NCI-H1105 treated with DMSO at 0.1 percent for 48 hours (cell line): ENCODE data around the gene SENP2.
A peak's percentile ranks its signal among the peaks of the same experiment; 100 is the strongest.
"Not testable (repeated sequence)": the region's sequence is repeated elsewhere in the genome, so short reads cannot be mapped to it uniquely, and the experiment has no call there.

Source experiments
- DNase-seq: peaks from one replicate; lab custom pipeline; 2025; lab: John Stamatoyannopoulos, UW

SENP2 gene

GRCh38 chr3:185585859-185586685 lies at the start of gene SENP2:
Gene SENP2 (plus strand): TSS chr3:185586295. CDS start chr3:185586414, 119 bp downstream.
- peak; percentile 100 for DNase-seq

GRCh38 chr3:185537369-185537970 lies 48.6 kb upstream of the SENP2 start:
- DNase-seq = no peak

GRCh38 chr3:185539934-185540333 lies 46.2 kb upstream of the SENP2 start:
- DNase-seq = no peak

GRCh38 chr3:185540695-185541094 lies 45.4 kb upstream of the SENP2 start:
- no peak for DNase-seq

GRCh38 chr3:185549122-185549521 lies 37.0 kb upstream of the SENP2 start:
- no peak for DNase-seq

GRCh38 chr3:185549651-185550111 lies 36.4 kb upstream of the SENP2 start:
- no peak for DNase-seq

GRCh38 chr3:185552358-185552877 lies 33.7 kb upstream of the SENP2 start, which contains the start of gene LIPH:
Gene LIPH (minus strand): TSS chr3:185552588. CDS start chr3:185552471, 117 bp downstream.
- no peak for DNase-seq

- DNase-seq = no peak
These were observed 31.0 kb upstream of the SENP2 start for GRCh38 chr3:185555101-185555501.

- DNase-seq = peak; percentile 8
These were observed 30.2 kb upstream of the SENP2 start for GRCh38 chr3:185555860-185556347.

GRCh38 chr3:185556640-185557039 lies 29.5 kb upstream of the SENP2 start:
- DNase-seq = not testable (repeated sequence)

- DNase-seq = no peak
These were observed 27.7 kb upstream of the SENP2 start for GRCh38 chr3:185558395-185558794.

GRCh38 chr3:185559706-185560090 lies 26.4 kb upstream of the SENP2 start:
- no peak for DNase-seq

GRCh38 chr3:185560676-185561075 lies 25.4 kb upstream of the SENP2 start:
- no peak for DNase-seq

GRCh38 chr3:185561374-185561943 lies 24.6 kb upstream of the SENP2 start:
- DNase-seq = no peak

GRCh38 chr3:185561958-185562357 lies 24.1 kb upstream of the SENP2 start:
- DNase-seq = no peak

GRCh38 chr3:185572183-185572582 lies 13.9 kb upstream of the SENP2 start:
- DNase-seq = no peak

- DNase-seq = peak; percentile 75
These were observed 10.8 kb upstream of the SENP2 start for GRCh38 chr3:185575108-185575869.

GRCh38 chr3:185582236-185582635 lies 3.9 kb upstream of the SENP2 start:
- no peak for DNase-seq

GRCh38 chr3:185582871-185583270 lies 3.2 kb upstream of the SENP2 start:
- DNase-seq = no peak

- no peak for DNase-seq
These were observed 2.2 kb upstream of the SENP2 start for GRCh38 chr3:185583925-185584324.

- no peak for DNase-seq
These were observed 1.4 kb upstream of the SENP2 start for GRCh38 chr3:185584686-185585085.

GRCh38 chr3:185585518-185585858 lies 607 bp upstream of the SENP2 start:
- DNase-seq = no peak
